ENCODE results near the gene RBM20. TPM values are rescaled to one million over a fixed set of nuclear protein-coding genes. Genes with fewer than 3 reads are reported as not detected.
"Not testable (repeated sequence)": the region's sequence is repeated elsewhere in the genome, so short reads cannot be mapped to it uniquely, and the experiment has no call there.

The RBM20 gene
- total RNA-seq, 1 donor from 2014 or later = 3.3 TPM

GRCh38 chr10:110655320-110655719 lies 11.2 kb downstream of the RBM20 start:
- DNase-seq (ENCODE audit: low read depth) = no peak
- no peak for TF ChIP-seq CTCF (IDR thresholded peaks at IDR 0.05; ENCODE audit: insufficient read depth, low read length, poor library complexity, severe bottlenecking)
- H3K4me3 ChIP-seq (ENCODE audit: low read depth, low read length) = no peak overlapping the region
- H3K36me3 ChIP-seq (ENCODE audit: control insufficient read depth, insufficient read depth, low read length) = no peaks in the 10 kb centered on the region
- H3K27me3 ChIP-seq (ENCODE audit: control insufficient read depth, insufficient read depth, low read length) = no peaks in the 10 kb centered on the region

DNA sequence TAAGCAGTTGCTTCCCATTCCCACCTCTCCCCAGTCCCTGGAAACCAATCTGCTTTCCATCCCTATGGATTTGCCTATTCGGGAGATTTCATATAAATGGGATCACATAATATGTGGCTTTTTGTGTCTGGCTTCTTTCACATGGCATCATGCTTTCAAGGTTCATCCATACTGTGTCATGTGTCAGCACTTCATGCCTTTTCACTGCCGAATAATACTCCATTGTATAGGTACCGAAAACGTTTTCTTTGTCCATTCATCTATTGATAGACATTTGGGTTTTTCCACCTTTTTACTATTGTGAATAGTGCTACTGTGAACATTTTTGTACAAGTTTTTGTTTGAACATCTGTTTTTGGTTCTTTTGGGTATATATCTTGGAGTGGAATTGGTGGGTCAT lies 12.5 kb downstream of the RBM20 start:
- Histone ChIP-seq H3K36me3 (ENCODE audit: control insufficient read depth, insufficient read depth, low read length) (no peaks in the 10 kb centered on the region), H3K27me3 (ENCODE audit: control insufficient read depth, insufficient read depth, low read length) (no peaks in the 10 kb centered on the region), H3K4me3 (ENCODE audit: low read depth, low read length) (no peak overlapping the region)
- no peak for DNase-seq (ENCODE audit: low read depth)
- TF ChIP-seq CTCF (IDR thresholded peaks at IDR 0.05; ENCODE audit: insufficient read depth, low read length, poor library complexity, severe bottlenecking) = no peak

GRCh38 chr10:110657973-110658691 lies 14.0 kb downstream of the RBM20 start:
- no peak for DNase-seq (ENCODE audit: low read depth)
- TF ChIP-seq CTCF (IDR thresholded peaks at IDR 0.05; ENCODE audit: insufficient read depth, low read length, poor library complexity, severe bottlenecking) = no peak

DNA sequence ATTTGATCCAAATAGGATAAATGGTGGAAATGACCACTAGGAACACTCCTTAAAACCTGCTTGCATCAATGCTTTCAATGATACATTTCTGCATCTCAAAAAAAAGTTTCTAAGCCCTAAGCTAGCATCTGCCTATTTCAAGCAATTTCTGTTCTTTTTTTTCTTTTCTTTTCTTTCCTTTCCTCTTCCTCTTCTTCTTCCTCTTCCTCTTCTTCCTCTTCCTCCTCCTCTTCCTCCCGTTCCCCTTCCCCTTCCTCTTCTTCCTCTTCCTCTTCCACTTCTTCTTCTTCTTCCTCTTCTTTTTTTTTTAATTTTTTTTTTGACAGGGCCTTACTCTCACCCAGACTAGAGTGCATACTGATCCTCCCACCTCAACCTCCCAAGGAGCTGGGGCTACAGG lies 15.4 kb downstream of the RBM20 start:
- no peaks in the 10 kb centered on the region for H3K27me3 ChIP-seq (ENCODE audit: control insufficient read depth, insufficient read depth, low read length)
- no peaks in the 10 kb centered on the region for H3K36me3 ChIP-seq (ENCODE audit: control insufficient read depth, insufficient read depth, low read length)
- no peak for DNase-seq (ENCODE audit: low read depth)
- TF ChIP-seq CTCF (IDR thresholded peaks at IDR 0.05; ENCODE audit: insufficient read depth, low read length, poor library complexity, severe bottlenecking) = no peak
- H3K4me3 ChIP-seq (ENCODE audit: low read depth, low read length) = no peak overlapping the region

More at GRCh38 chr10:110657973-110658691, 14.0 kb downstream of the RBM20 start:
- H3K4me3 ChIP-seq (ENCODE audit: low read depth, low read length) = no peak overlapping the region
- no peaks in the 10 kb centered on the region for H3K27me3 ChIP-seq (ENCODE audit: control insufficient read depth, insufficient read depth, low read length)
- no peaks in the 10 kb centered on the region for H3K36me3 ChIP-seq (ENCODE audit: control insufficient read depth, insufficient read depth, low read length)

DNA sequence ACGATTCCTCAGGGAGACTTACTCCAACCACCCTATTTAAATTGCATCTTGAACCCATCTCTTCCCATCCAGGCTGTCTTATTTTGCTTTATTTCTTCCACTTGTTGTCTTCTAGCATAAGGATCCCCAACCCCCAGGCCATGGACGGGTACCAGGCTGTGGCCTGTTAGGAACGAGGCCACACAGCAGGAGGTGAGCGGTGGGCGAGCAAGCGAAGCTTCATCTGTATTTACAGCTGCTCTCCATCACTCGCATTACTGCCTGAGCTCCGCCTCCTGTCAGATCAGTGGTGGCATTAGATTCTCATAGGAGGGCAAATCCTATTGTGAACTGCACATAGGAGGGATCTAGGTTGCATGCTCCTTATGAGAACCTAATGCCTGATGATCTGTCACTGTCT lies 16.2 kb downstream of the RBM20 start:
- H3K4me3 ChIP-seq (ENCODE audit: low read depth, low read length); H3K36me3 ChIP-seq (ENCODE audit: control insufficient read depth, insufficient read depth, low read length); H3K27me3 ChIP-seq (ENCODE audit: control insufficient read depth, insufficient read depth, low read length); DNase-seq (ENCODE audit: low read depth): not testable (repeated sequence)

DNA sequence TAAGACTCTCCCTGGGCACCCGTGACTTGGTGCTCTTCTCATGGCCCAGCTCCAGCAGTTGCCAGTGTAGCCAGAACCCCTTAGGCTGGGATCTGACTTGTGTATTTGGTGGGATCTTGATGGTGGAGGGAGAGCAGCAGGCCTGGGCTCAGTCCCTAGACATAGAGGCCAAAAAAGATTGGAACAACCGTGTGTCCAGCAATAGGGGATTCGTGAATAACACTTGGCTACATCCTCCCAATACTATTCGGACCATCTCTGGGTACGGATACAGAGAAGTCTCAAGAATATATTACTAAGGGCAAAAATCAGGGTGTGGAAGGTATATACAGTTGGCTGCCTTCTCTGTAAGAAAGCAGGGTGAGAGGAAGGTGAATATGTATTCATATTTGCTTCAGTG lies 17.2 kb downstream of the RBM20 start:
- Histone ChIP-seq H3K36me3 (ENCODE audit: control insufficient read depth, insufficient read depth, low read length) (no peaks in the 10 kb centered on the region), H3K4me3 (ENCODE audit: low read depth, low read length) (no peak overlapping the region), H3K27me3 (ENCODE audit: control insufficient read depth, insufficient read depth, low read length) (no peaks in the 10 kb centered on the region)
- TF ChIP-seq CTCF (IDR thresholded peaks at IDR 0.05; ENCODE audit: insufficient read depth, low read length, poor library complexity, severe bottlenecking) = no peak
- no peak for DNase-seq (ENCODE audit: low read depth)
